Keratinocyte (primary cell): ENCODE measurements around the gene KIF5A.
A peak's percentile ranks its signal among the peaks of the same experiment; 100 is the strongest.

Experiments
- CTCF ChIP-seq, 3 experiments: IDR thresholded peaks in 1 of 3; conservative IDR thresholded peaks in 1 of 3; optimal IDR thresholded peaks in 1 of 3; 2 replicates in 2 of 3; 3 replicates in 1 of 3; pipeline versions ENCODE3 to v1.5.1; 2011; ENCODE audit warnings: low read length in 3 of 3, mild to moderate bottlenecking in 3 of 3, moderate library complexity in 2 of 3, control low read depth in 1 of 3, inconsistent platforms in 1 of 3; ENCODE audit not compliant: insufficient read depth in 2 of 3; ENCODE audit errors: extremely low read depth in 1 of 3
- EZH2 ChIP-seq: IDR thresholded peaks from one replicate; pipeline ENCODE4 v1.6.1; 2012; ENCODE audit warnings: inconsistent platforms, mild to moderate bottlenecking, low read length, moderate library complexity

GRCh38 chr12:57632958-57633840 lies 83.4 kb downstream of the KIF5A start, which contains the start of gene B4GALNT1:
- TF ChIP-seq CTCF (optimal IDR thresholded peaks at IDR 0.05 in 1 of 3, IDR thresholded peaks at IDR 0.05 in 1 of 3, conservative IDR thresholded peaks at IDR 0.05 in 1 of 3; ENCODE audit: extremely low read depth in 1 of 3, insufficient read depth in 2 of 3, low read length in 3 of 3): peak; percentile 76 to 88 (median 78)
- no peak for TF ChIP-seq EZH2
